ENCODE measurements around the gene AMPD2. TPM values are rescaled to one million over a fixed set of nuclear protein-coding genes. Genes with fewer than 3 reads are reported as not detected.

Gene AMPD2
- polyA plus RNA-seq, 2 of the 4 experiments (the other 2 are of a cell fraction): 19.3 to 47.2 TPM

GRCh38 chr1:109630898-109631512, 11.4 kb downstream of the AMPD2 start:
- POLR2A ChIA-PET: interaction anchor here (3.5 kb wide), 1 partner anchor 83 kb away, joined by 11 read pairs; the partner anchor contains the start of gene GNAI3
- CTCF ChIA-PET: interaction anchor here (0.6 to 21.4 kb wide), 13 partner anchors 10 to 353 kb away, joined by 3 to 295 read pairs (median 6); partner anchors contain the start of genes AHCYL1 and GNAI3
- H3K9me3 ChIP-seq: no peaks in the 10 kb centered on the region
- no peak overlapping the region for H3K4me3 ChIP-seq
- 92% methylated on average over 7 of the region's 14 CpGs for WGBS (ENCODE audit: missing lambda C conversion rate)
- peaks cover 23% of the 10 kb centered on the region for H3K4me1 ChIP-seq
- no peak for ATAC-seq
- TF ChIP-seq SMC3 (IDR thresholded peaks at IDR 0.05): no peak
- TF ChIP-seq PBX3 (IDR thresholded peaks at IDR 0.05): no peak
- no peak for TF ChIP-seq HEYL (CRISPR knock-in tag; IDR thresholded peaks at IDR 0.05)
- no peak for TF ChIP-seq HOXB13 (CRISPR knock-in tag; IDR thresholded peaks at IDR 0.05; ENCODE audit: low read depth)
- TF ChIP-seq FOSB (CRISPR knock-in tag; IDR thresholded peaks at IDR 0.05): no peak
- TF ChIP-seq RARB (CRISPR knock-in tag; IDR thresholded peaks at IDR 0.05): no peak
- TF ChIP-seq CHD2 (IDR thresholded peaks at IDR 0.05; ENCODE audit: low read length, partially characterized antibody): no peak
- no peak for TF ChIP-seq MYC (IDR thresholded peaks at IDR 0.05; ENCODE audit: borderline replicate concordance, low read length)
- TF ChIP-seq MAZ (IDR thresholded peaks at IDR 0.05; ENCODE audit: borderline replicate concordance, low read depth, low read length): no peak
- no peak for TF ChIP-seq BCL3 (IDR thresholded peaks at IDR 0.05)
- TF ChIP-seq CBX8 (IDR thresholded peaks at IDR 0.05): no peak
- TF ChIP-seq FOXS1 (CRISPR knock-in tag; IDR thresholded peaks at IDR 0.05): no peak
- TF ChIP-seq POLR2AphosphoS2 (conservative IDR thresholded peaks at IDR 0.05; ENCODE audit: low read length): no peak
- no peak for TF ChIP-seq ATOH8 (CRISPR knock-in tag; IDR thresholded peaks at IDR 0.05; ENCODE audit: low read depth)
- no peak for TF ChIP-seq HOXA7 (CRISPR knock-in tag; IDR thresholded peaks at IDR 0.05)
- TF ChIP-seq RCOR1 (IDR thresholded peaks at IDR 0.05; ENCODE audit: low read depth, low read length): no peak
- TF ChIP-seq ELK1 (IDR thresholded peaks at IDR 0.05; ENCODE audit: low read depth, low read length): no peak
- H3K27ac ChIP-seq: no peak overlapping the region
- FAIRE-seq: no peak
- no peak for DNase-seq (ENCODE audit: low read depth in 1 of 2, low spot score in 1 of 2)
- no peak overlapping the region for H3K4me2 ChIP-seq

- Histone ChIP-seq H3K4me1 (peaks cover 31% of the 10 kb centered on the region), H3K4me2 (no peak overlapping the region), H3K27ac (no peak overlapping the region), H3K9me3 (no peaks in the 10 kb centered on the region), H3K4me3 (no peak overlapping the region)
- ATAC-seq (no peak), DNase-seq (ENCODE audit: low read depth in 1 of 2, low spot score in 1 of 2) (no peak), FAIRE-seq (no peak)
- TF ChIP-seq ZFP36 (IDR thresholded peaks at IDR 0.05; ENCODE audit: borderline replicate concordance, partially characterized antibody) (no peak), E2F6 (IDR thresholded peaks at IDR 0.05; ENCODE audit: borderline replicate concordance, low read depth) (no peak), MAZ (IDR thresholded peaks at IDR 0.05; ENCODE audit: borderline replicate concordance, low read depth, low read length) (no peak)
- CTCF ChIA-PET: interaction anchor here (0.6 to 21.4 kb wide), 11 partner anchors 9 to 360 kb away, joined by 3 to 295 read pairs (median 6); partner anchors contain the start of genes AHCYL1 and GNAI3
- POLR2A ChIA-PET: interaction anchor here (3.5 kb wide), 1 partner anchor 83 kb away, joined by 11 read pairs; the partner anchor contains the start of gene GNAI3
- WGBS (ENCODE audit: missing lambda C conversion rate): 77% methylated on average over 7 of the region's 16 CpGs
These were observed 12.2 kb downstream of the AMPD2 start for GRCh38 chr1:109631513-109632505.
